K562 (cell line): ENCODE measurements around the gene TAF15.

Experiments used
- JUNB ChIP-seq: fragments of 450-650 bp; formaldehyde crosslinking; conservative IDR thresholded peaks from 2 replicates; pipeline ENCODE4 v1.4.0; 2020; ENCODE audit warnings: mild to moderate bottlenecking
- YY1 ChIP-seq, 3 experiments: IDR thresholded peaks; 2 replicates each; pipeline ENCODE4 v1.6.1; 2011; ENCODE audit warnings: low read length in 2 of 3, mild to moderate bottlenecking in 2 of 3, moderate library complexity in 2 of 3, borderline replicate concordance in 1 of 3, control low read depth in 1 of 3, low read depth in 1 of 3; ENCODE audit not compliant: insufficient read depth in 3 of 3, insufficient replicate concordance in 2 of 3, control insufficient read depth in 1 of 3, insufficient read length in 1 of 3; ENCODE audit errors: extremely low read depth in 1 of 3
- ZNF239 ChIP-seq: fragments of 250-450 bp; sonication (Bioruptor Pico); IDR thresholded peaks from 2 replicates; pipeline ENCODE4 v1.4.0; 2020; ENCODE audit warnings: mild to moderate bottlenecking
- TF ChIP-seq, protein P1 (sequence below): fragments of 250-450 bp; sonication (Bioruptor Pico); IDR thresholded peaks from 2 replicates; pipeline ENCODE4 v1.5.1; 2021; ENCODE audit warnings: mild to moderate bottlenecking
- TF ChIP-seq, protein P2 (sequence below): sonication (generic); formaldehyde crosslinking; IDR thresholded peaks from 2 replicates; pipeline ENCODE4 v1.8.0; 2022; ENCODE audit warnings: missing genetic modification reagents, mild to moderate bottlenecking, borderline replicate concordance
- TF ChIP-seq, protein P3 (sequence below), 3 experiments: IDR thresholded peaks in 2 of 3; conservative IDR thresholded peaks in 1 of 3; 2 replicates each; pipeline ENCODE4 v1.5.1; 2011 to 2012; ENCODE audit warnings: low read length in 3 of 3, mild to moderate bottlenecking in 3 of 3, control low read depth in 2 of 3, improper control_type of control experiment in 1 of 3, inconsistent platforms in 1 of 3, low read depth in 1 of 3, mixed read lengths in 1 of 3, moderate library complexity in 1 of 3; ENCODE audit not compliant: insufficient read depth in 2 of 3

DNA sequence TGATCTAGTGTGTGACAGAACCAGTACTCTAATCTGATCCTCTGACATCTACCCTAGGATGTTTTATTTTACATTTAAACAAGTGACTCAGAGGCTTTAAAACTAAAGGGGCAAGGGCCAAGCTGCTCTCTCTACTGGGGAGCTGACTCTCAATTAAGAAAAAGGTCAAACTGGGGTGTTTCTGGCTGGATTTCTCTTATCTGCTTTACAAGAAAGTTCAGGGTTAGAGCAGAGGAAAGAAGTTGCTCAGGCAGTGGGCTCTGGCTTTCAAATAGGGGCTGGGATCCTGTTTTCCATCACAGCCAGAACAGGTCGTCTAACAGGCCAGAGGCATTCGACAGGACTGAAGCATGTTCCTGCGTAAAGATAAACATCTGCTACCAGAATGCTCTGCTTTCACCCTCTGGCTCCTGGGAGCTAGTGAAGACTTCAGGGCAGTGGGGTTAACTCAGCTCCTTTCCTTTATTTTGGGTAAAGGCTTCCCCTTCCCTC is 22.3 kb upstream of the TAF15 start:
- TF ChIP-seq, protein P1, sequence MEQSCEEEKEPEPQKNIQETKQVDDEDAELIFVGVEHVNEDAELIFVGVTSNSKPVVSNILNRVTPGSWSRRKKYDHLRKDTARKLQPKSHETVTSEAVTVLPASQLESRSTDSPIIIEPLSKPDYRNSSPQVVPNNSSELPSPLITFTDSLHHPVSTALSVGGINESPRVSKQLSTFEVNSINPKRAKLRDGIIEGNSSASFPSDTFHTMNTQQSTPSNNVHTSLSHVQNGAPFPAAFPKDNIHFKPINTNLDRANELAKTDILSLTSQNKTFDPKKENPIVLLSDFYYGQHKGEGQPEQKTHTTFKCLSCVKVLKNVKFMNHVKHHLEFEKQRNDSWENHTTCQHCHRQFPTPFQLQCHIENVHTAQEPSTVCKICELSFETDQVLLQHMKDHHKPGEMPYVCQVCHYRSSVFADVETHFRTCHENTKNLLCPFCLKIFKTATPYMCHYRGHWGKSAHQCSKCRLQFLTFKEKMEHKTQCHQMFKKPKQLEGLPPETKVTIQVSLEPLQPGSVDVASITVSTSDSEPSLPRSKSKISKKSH (CRISPR knock-in tag), result no peak
- TF ChIP-seq, protein P2, sequence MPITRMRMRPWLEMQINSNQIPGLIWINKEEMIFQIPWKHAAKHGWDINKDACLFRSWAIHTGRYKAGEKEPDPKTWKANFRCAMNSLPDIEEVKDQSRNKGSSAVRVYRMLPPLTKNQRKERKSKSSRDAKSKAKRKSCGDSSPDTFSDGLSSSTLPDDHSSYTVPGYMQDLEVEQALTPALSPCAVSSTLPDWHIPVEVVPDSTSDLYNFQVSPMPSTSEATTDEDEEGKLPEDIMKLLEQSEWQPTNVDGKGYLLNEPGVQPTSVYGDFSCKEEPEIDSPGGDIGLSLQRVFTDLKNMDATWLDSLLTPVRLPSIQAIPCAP (CRISPR knock-in tag), result no peak
- TF ChIP-seq JUNB (CRISPR knock-in tag) (no peak), YY1 (IDR thresholded peaks at IDR 0.05; ENCODE audit: borderline replicate concordance in 1 of 3, control insufficient read depth in 1 of 3, extremely low read depth in 1 of 3, insufficient read depth in 3 of 3, insufficient read length in 1 of 3, insufficient replicate concordance in 2 of 3, low read depth in 1 of 3, low read length in 2 of 3) (no peak), ZNF239 (CRISPR knock-in tag) (no peak)
- TF ChIP-seq, protein P3, sequence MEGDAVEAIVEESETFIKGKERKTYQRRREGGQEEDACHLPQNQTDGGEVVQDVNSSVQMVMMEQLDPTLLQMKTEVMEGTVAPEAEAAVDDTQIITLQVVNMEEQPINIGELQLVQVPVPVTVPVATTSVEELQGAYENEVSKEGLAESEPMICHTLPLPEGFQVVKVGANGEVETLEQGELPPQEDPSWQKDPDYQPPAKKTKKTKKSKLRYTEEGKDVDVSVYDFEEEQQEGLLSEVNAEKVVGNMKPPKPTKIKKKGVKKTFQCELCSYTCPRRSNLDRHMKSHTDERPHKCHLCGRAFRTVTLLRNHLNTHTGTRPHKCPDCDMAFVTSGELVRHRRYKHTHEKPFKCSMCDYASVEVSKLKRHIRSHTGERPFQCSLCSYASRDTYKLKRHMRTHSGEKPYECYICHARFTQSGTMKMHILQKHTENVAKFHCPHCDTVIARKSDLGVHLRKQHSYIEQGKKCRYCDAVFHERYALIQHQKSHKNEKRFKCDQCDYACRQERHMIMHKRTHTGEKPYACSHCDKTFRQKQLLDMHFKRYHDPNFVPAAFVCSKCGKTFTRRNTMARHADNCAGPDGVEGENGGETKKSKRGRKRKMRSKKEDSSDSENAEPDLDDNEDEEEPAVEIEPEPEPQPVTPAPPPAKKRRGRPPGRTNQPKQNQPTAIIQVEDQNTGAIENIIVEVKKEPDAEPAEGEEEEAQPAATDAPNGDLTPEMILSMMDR (IDR thresholded peaks at IDR 0.05 in 2 of 3, conservative IDR thresholded peaks at IDR 0.05 in 1 of 3; ENCODE audit: insufficient read depth in 2 of 3, low read depth in 1 of 3, low read length in 3 of 3), result no peak
